ENCODE results near the gene PEAR1. TPM values are rescaled to one million over a fixed set of nuclear protein-coding genes. Genes with fewer than 3 reads are reported as not detected.
"Not testable (repeated sequence)": the region's sequence is repeated elsewhere in the genome, so short reads cannot be mapped to it uniquely, and the experiment has no call there.

PEAR1 gene
- total and polyA plus RNA-seq, 4 donors, result 3.5 to 12.7 (median 8.6) TPM

GRCh38 chr1:156923670-156924477, 30.4 kb downstream of the PEAR1 start:
- WGBS (ENCODE audit: insufficient coverage), result 1% methylated on average over 42 of the region's 64 CpGs
- Histone ChIP-seq H3K27me3 (ENCODE audit: control insufficient read depth, insufficient read depth, low read length) (peaks cover 92% of the 10 kb centered on the region), H3K4me1 (ENCODE audit: control insufficient read depth, insufficient read depth, low read length) (peaks cover 35% of the 10 kb centered on the region), H3K36me3 (ENCODE audit: control insufficient read depth, insufficient read depth, low read length) (peaks cover 2% of the 10 kb centered on the region), H3K4me3 (ENCODE audit: low read depth, low read length) (no peak overlapping the region), H3K9me3 (ENCODE audit: control insufficient read depth, insufficient read depth, low read length) (no peaks in the 10 kb centered on the region), H3K27ac (ENCODE audit: low read depth, low read length) (no peak overlapping the region)
- DNase-seq (ENCODE audit: low read depth in 4 of 6, low spot score in 6 of 6), result peak in 2 of 6 donors; percentile 20 to 24

GRCh38 chr1:156924478-156925153, 31.1 kb downstream of the PEAR1 start:
- no peak for DNase-seq (ENCODE audit: low read depth in 4 of 6, low spot score in 6 of 6)
- Histone ChIP-seq H3K36me3 (ENCODE audit: control insufficient read depth, insufficient read depth, low read length) (peaks cover 2% of the 10 kb centered on the region), H3K4me3 (ENCODE audit: low read depth, low read length) (no peak overlapping the region), H3K4me1 (ENCODE audit: control insufficient read depth, insufficient read depth, low read length) (peaks cover 35% of the 10 kb centered on the region), H3K27ac (ENCODE audit: low read depth, low read length) (no peak overlapping the region), H3K27me3 (ENCODE audit: control insufficient read depth, insufficient read depth, low read length) (peaks cover 95% of the 10 kb centered on the region), H3K9me3 (ENCODE audit: control insufficient read depth, insufficient read depth, low read length) (no peaks in the 10 kb centered on the region)
- WGBS (ENCODE audit: insufficient coverage), result 28% methylated on average over 13 of the region's 22 CpGs

DNA sequence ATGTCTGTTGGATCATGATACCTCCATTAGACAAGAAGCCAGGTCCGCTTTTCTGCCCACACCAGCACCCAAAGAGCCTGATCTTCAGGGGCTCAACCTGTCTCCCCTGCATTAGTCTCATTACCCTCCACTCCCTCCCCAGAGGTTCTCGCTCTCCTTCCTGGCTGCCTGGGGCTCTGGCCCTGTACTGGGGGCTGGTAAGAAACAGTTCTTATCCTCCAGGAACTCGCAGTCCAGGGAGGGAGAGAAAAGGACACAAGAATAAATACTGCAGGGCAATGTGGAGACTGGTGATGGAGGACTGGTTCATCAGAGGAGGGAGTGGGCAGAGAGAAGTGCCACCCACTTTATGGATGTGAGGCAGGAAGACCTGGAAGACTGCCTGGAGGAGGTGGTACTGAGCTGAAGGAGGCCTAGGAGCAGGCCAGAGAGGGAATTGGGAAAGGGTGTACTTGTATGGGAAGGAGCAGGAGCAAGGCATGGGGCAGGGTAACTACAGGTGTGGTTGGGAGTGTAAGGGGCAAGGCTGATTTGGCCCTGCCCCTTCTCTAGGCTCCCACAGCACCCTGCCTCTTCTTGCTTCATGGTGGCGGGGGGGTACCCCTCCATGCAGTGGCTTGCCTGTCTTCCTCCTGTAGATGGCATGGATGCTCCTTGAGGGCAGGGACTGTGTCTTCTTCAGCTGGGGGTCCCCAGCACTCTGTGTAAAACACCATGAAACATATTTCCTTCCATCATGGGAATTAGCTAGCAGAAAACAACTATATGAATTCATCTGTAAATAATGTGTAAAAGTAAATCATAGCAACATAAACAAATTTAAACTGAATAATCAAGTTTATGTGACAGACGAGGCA, 31.9 kb downstream of the PEAR1 start:
- Histone ChIP-seq H3K9me3 (ENCODE audit: control insufficient read depth, insufficient read depth, low read length) (no peaks in the 10 kb centered on the region), H3K4me1 (ENCODE audit: control insufficient read depth, insufficient read depth, low read length) (peaks cover 31% of the 10 kb centered on the region), H3K27ac (ENCODE audit: low read depth, low read length) (no peak overlapping the region), H3K4me3 (ENCODE audit: low read depth, low read length) (no peak overlapping the region), H3K36me3 (ENCODE audit: control insufficient read depth, insufficient read depth, low read length) (peaks cover 2% of the 10 kb centered on the region), H3K27me3 (ENCODE audit: control insufficient read depth, insufficient read depth, low read length) (peaks cover 89% of the 10 kb centered on the region)
- 71% methylated on average over 2 of the region's 5 CpGs for WGBS (ENCODE audit: insufficient coverage)
- no peak for DNase-seq (ENCODE audit: low read depth in 4 of 6, low spot score in 6 of 6)

GRCh38 chr1:156926175-156926574, 32.7 kb downstream of the PEAR1 start:
- Histone ChIP-seq H3K9me3 (ENCODE audit: control insufficient read depth, insufficient read depth, low read length) (no peaks in the 10 kb centered on the region), H3K4me3 (ENCODE audit: low read depth, low read length) (no peak overlapping the region), H3K27ac (ENCODE audit: low read depth, low read length) (no peak overlapping the region), H3K36me3 (ENCODE audit: control insufficient read depth, insufficient read depth, low read length) (peaks cover 2% of the 10 kb centered on the region), H3K27me3 (ENCODE audit: control insufficient read depth, insufficient read depth, low read length) (peaks cover 81% of the 10 kb centered on the region), H3K4me1 (ENCODE audit: control insufficient read depth, insufficient read depth, low read length) (peaks cover 33% of the 10 kb centered on the region)
- DNase-seq (ENCODE audit: low read depth in 4 of 6, low spot score in 6 of 6), result peak in 3 of 6 donors; percentile 31 to 54 (median 43)
- WGBS (ENCODE audit: insufficient coverage), result 28% methylated on average over 3 of the region's 3 CpGs

- H3K27ac ChIP-seq (ENCODE audit: low read depth, low read length); H3K36me3 ChIP-seq (ENCODE audit: control insufficient read depth, insufficient read depth, low read length); DNase-seq (ENCODE audit: low read depth in 4 of 6, low spot score in 6 of 6); H3K9me3 ChIP-seq (ENCODE audit: control insufficient read depth, insufficient read depth, low read length); H3K4me3 ChIP-seq (ENCODE audit: low read depth, low read length): not testable (repeated sequence)
- peaks cover 76% of the 10 kb centered on the region for H3K27me3 ChIP-seq (ENCODE audit: control insufficient read depth, insufficient read depth, low read length)
- 78% methylated on average over 6 of the region's 6 CpGs for WGBS (ENCODE audit: insufficient coverage)
- peaks cover 36% of the 10 kb centered on the region for H3K4me1 ChIP-seq (ENCODE audit: control insufficient read depth, insufficient read depth, low read length)
Measured at GRCh38 chr1:156926695-156927094, 33.2 kb downstream of the PEAR1 start.

- Histone ChIP-seq H3K9me3 (ENCODE audit: control insufficient read depth, insufficient read depth, low read length) (no peaks in the 10 kb centered on the region), H3K27me3 (ENCODE audit: control insufficient read depth, insufficient read depth, low read length) (peaks cover 68% of the 10 kb centered on the region), H3K36me3 (ENCODE audit: control insufficient read depth, insufficient read depth, low read length) (peaks cover 8% of the 10 kb centered on the region), H3K27ac (ENCODE audit: low read depth, low read length) (no peak overlapping the region), H3K4me1 (ENCODE audit: control insufficient read depth, insufficient read depth, low read length) (peaks cover 43% of the 10 kb centered on the region), H3K4me3 (ENCODE audit: low read depth, low read length) (peak overlapping the region; percentile 22)
- DNase-seq (ENCODE audit: low read depth in 4 of 6, low spot score in 6 of 6), result peak in 3 of 6 donors; percentile 20 to 79 (median 71)
- 3% methylated on average over 64 of the region's 64 CpGs for WGBS (ENCODE audit: insufficient coverage)
Measured at GRCh38 chr1:156927215-156928042, 33.9 kb downstream of the PEAR1 start.

GRCh38 chr1:156928043-156928602, 34.6 kb downstream of the PEAR1 start:
- Histone ChIP-seq H3K36me3 (ENCODE audit: control insufficient read depth, insufficient read depth, low read length) (peaks cover 8% of the 10 kb centered on the region), H3K4me1 (ENCODE audit: control insufficient read depth, insufficient read depth, low read length) (peaks cover 40% of the 10 kb centered on the region), H3K27ac (ENCODE audit: low read depth, low read length) (no peak overlapping the region), H3K9me3 (ENCODE audit: control insufficient read depth, insufficient read depth, low read length) (no peaks in the 10 kb centered on the region), H3K27me3 (ENCODE audit: control insufficient read depth, insufficient read depth, low read length) (peaks cover 61% of the 10 kb centered on the region), H3K4me3 (ENCODE audit: low read depth, low read length) (no peak overlapping the region)
- WGBS (ENCODE audit: insufficient coverage), result 17% methylated on average over 3 of the region's 4 CpGs
- DNase-seq (ENCODE audit: low read depth in 4 of 6, low spot score in 6 of 6), result peak in 1 of 6 donors; percentile 5

DNA sequence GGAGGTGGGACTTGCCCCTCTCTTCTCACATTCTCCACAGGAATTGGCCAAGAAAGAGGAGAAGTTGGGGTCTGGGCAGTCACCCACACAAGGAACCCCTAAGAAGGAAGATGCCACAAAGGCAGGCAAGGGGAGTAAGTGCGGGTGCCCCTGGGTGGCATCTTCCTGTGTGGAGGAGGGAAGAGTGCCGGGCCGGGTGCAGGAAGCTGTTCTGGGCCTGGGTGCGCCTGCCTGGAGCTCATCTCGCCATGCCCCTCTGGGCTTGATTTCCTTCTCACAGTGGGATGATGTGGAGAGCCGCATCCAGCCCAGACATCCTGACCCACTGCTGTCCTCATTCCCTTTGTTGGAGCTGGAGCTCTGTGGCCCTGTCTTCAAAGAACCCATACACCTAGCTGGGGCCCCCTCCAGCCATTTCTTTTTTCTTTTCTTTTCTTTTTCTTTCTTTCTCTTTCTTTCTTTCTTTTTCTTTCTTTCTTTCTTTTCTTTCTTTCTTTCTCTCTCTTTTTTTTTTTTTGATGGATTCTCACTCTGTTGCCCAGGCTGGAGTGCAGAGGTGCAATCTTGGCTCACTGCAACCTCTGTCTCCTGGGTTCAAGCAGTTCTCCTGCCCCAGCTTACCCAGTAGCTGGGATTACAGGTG, 36.2 kb downstream of the PEAR1 start:
- 67% methylated on average over 4 of the region's 6 CpGs for WGBS (ENCODE audit: insufficient coverage)
- Histone ChIP-seq H3K27me3 (ENCODE audit: control insufficient read depth, insufficient read depth, low read length) (peaks cover 45% of the 10 kb centered on the region), H3K36me3 (ENCODE audit: control insufficient read depth, insufficient read depth, low read length) (peaks cover 16% of the 10 kb centered on the region), H3K9me3 (ENCODE audit: control insufficient read depth, insufficient read depth, low read length) (no peaks in the 10 kb centered on the region), H3K4me1 (ENCODE audit: control insufficient read depth, insufficient read depth, low read length) (peaks cover 29% of the 10 kb centered on the region), H3K4me3 (ENCODE audit: low read depth, low read length) (no peak overlapping the region), H3K27ac (ENCODE audit: low read depth, low read length) (no peak overlapping the region)
- no peak for DNase-seq (ENCODE audit: low read depth in 4 of 6, low spot score in 6 of 6)

Data from spinal cord (tissue), 10 donors.